MM.1S (cell line): Measurements from ENCODE around the gene MVB12B.

Experiments
- DNase-seq: peaks from one replicate; pipeline ENCODE4 v3.0.0-alpha.2; 2015
- H2AFZ ChIP-seq: fragments of 300-600 bp; sonication (generic); 2 replicates; pipeline ENCODE4 v1.6.0; 2016; ENCODE audit warnings: antibody characterized with exemption, low read length
- H3F3A ChIP-seq: fragments of 300-600 bp; sonication (generic); 2 replicates; pipeline ENCODE4 v1.6.1; 2016; ENCODE audit warnings: mild to moderate bottlenecking, antibody characterized with exemption, low read length, moderate library complexity, mixed read lengths; ENCODE audit not compliant: insufficient read depth
- H3K27ac ChIP-seq: fragments of 300-600 bp; sonication (generic); 2 replicates; pipeline ENCODE4 v1.5.1; 2016; ENCODE audit warnings: mild to moderate bottlenecking, low read length
- H3K27me3 ChIP-seq: fragments of 300-600 bp; sonication (generic); replicated peaks from 2 replicates; pipeline ENCODE4 v1.6.0; 2016; ENCODE audit warnings: low read length; ENCODE audit not compliant: insufficient read depth
- H3K36me3 ChIP-seq: fragments of 300-600 bp; sonication (generic); replicated peaks from 2 replicates; pipeline ENCODE4 v1.6.1; 2016; ENCODE audit warnings: mild to moderate bottlenecking, low read length, mixed read lengths; ENCODE audit not compliant: insufficient read depth
- H3K4me1 ChIP-seq: fragments of 300-600 bp; sonication (generic); 2 replicates; pipeline ENCODE4 v1.6.1; 2016; ENCODE audit warnings: low read length, mixed read lengths
- H3K4me2 ChIP-seq: fragments of 300-600 bp; sonication (generic); 2 replicates; pipeline ENCODE4 v1.6.0; 2016; ENCODE audit warnings: low read depth, low read length
- H3K4me3 ChIP-seq: fragments of 300-600 bp; sonication (generic); 2 replicates; pipeline ENCODE4 v1.5.1; 2016; ENCODE audit warnings: low read length, mixed read lengths
- H3K79me2 ChIP-seq: fragments of 300-600 bp; sonication (generic); 2 replicates; pipeline ENCODE4 v1.6.1; 2016; ENCODE audit warnings: mixed run types, low read length, mixed read lengths
- H3K9ac ChIP-seq: fragments of 300-600 bp; sonication (generic); 2 replicates; pipeline ENCODE4 v1.6.1; 2016; ENCODE audit warnings: low read length, mixed read lengths
- H3K9me2 ChIP-seq: fragments of 300-600 bp; sonication (generic); replicated peaks from 2 replicates; pipeline ENCODE4 v1.6.1; 2016; ENCODE audit warnings: mild to moderate bottlenecking, low read length, mixed read lengths; ENCODE audit not compliant: insufficient read depth
- H3K9me3 ChIP-seq: fragments of 300-600 bp; sonication (generic); replicated peaks from 2 replicates; pipeline ENCODE4 v1.6.1; 2016; ENCODE audit warnings: mild to moderate bottlenecking, low read length, mixed read lengths; ENCODE audit not compliant: insufficient read depth
- H4K20me1 ChIP-seq: fragments of 300-600 bp; sonication (generic); 2 replicates; pipeline ENCODE4 v1.6.1; 2016; ENCODE audit warnings: mild to moderate bottlenecking, low read length, moderate library complexity, mixed read lengths; ENCODE audit not compliant: insufficient read depth
- CTCF ChIP-seq: fragments of 300-600 bp; sonication (generic); IDR thresholded peaks from 2 replicates; pipeline ENCODE4 v1.5.1; 2016; ENCODE audit warnings: antibody characterized with exemption, low read length, mixed read lengths
- EZH2 ChIP-seq: fragments of 300-600 bp; sonication (generic); optimal IDR thresholded peaks from 2 replicates; pipeline ENCODE3; 2017; ENCODE audit warnings: low read depth, mild to moderate bottlenecking, antibody characterized with exemption, low read length, mixed read lengths
- EZH2phosphoT487 ChIP-seq: fragments of 300-600 bp; sonication (generic); IDR thresholded peaks from 2 replicates; pipeline ENCODE4 v1.6.1; 2018; ENCODE audit warnings: antibody characterized with exemption, low read length

The MVB12B gene

GRCh38 chr9:126437268-126437666, 110.6 kb downstream of the MVB12B start:
- H3F3A ChIP-seq, result no peaks in the 10 kb centered on the region
- no peak overlapping the region for H3K9ac ChIP-seq
- H3K4me1 ChIP-seq, result no peaks in the 10 kb centered on the region
- H3K4me2 ChIP-seq, result no peak overlapping the region
- H3K27ac ChIP-seq, result no peak overlapping the region
- no peak overlapping the region for H2AFZ ChIP-seq
- no peak for DNase-seq
- no peak for TF ChIP-seq EZH2phosphoT487
- TF ChIP-seq EZH2, result no peak
- TF ChIP-seq CTCF, result no peak
- H3K79me2 ChIP-seq, result no peaks in the 10 kb centered on the region
- no peaks in the 10 kb centered on the region for H3K36me3 ChIP-seq
- H3K4me3 ChIP-seq, result no peak overlapping the region
- no peaks in the 10 kb centered on the region for H3K27me3 ChIP-seq
- H3K9me3 ChIP-seq, result no peaks in the 10 kb centered on the region
- no peaks in the 10 kb centered on the region for H3K9me2 ChIP-seq
- no peaks in the 10 kb centered on the region for H4K20me1 ChIP-seq

GRCh38 chr9:126437701-126438100, 111.1 kb downstream of the MVB12B start:
- no peaks in the 10 kb centered on the region for H3K27me3 ChIP-seq
- no peak overlapping the region for H2AFZ ChIP-seq
- H3K27ac ChIP-seq, result no peak overlapping the region
- no peak overlapping the region for H3K4me3 ChIP-seq
- no peak overlapping the region for H3K4me2 ChIP-seq
- H3F3A ChIP-seq, result no peaks in the 10 kb centered on the region
- no peaks in the 10 kb centered on the region for H3K9me3 ChIP-seq
- no peaks in the 10 kb centered on the region for H3K4me1 ChIP-seq
- no peaks in the 10 kb centered on the region for H4K20me1 ChIP-seq
- H3K36me3 ChIP-seq, result no peaks in the 10 kb centered on the region
- H3K9ac ChIP-seq, result no peak overlapping the region
- no peak for DNase-seq
- H3K79me2 ChIP-seq, result no peaks in the 10 kb centered on the region
- TF ChIP-seq CTCF (no peak), EZH2phosphoT487 (no peak), EZH2 (no peak)
- H3K9me2 ChIP-seq, result no peaks in the 10 kb centered on the region

- no peak for DNase-seq
- Histone ChIP-seq H3K4me2 (no peak overlapping the region), H3K79me2 (no peaks in the 10 kb centered on the region), H3K9me2 (no peaks in the 10 kb centered on the region), H3F3A (no peaks in the 10 kb centered on the region), H3K9me3 (no peaks in the 10 kb centered on the region), H3K27me3 (no peaks in the 10 kb centered on the region), H3K27ac (no peak overlapping the region), H3K36me3 (no peaks in the 10 kb centered on the region), H2AFZ (no peak overlapping the region), H3K4me3 (no peak overlapping the region), H3K9ac (no peak overlapping the region), H4K20me1 (no peaks in the 10 kb centered on the region), H3K4me1 (no peaks in the 10 kb centered on the region)
- TF ChIP-seq EZH2phosphoT487 (no peak), EZH2 (no peak), CTCF (no peak)
Observed at GRCh38 chr9:126438741-126439401, 112.2 kb downstream of the MVB12B start.
